WTC11 (cell line): ENCODE measurements around the gene SYT1. TPM values are rescaled to one million over a fixed set of nuclear protein-coding genes. Genes with fewer than 3 reads are reported as not detected.

Source experiments
- ATAC-seq: fragments of 200-7000 bp; cut with Tn5 transposase; 2 replicates; pipeline ENCODE4 v1.10.0; 2021; ENCODE audit warnings: mild to moderate bottlenecking, moderate library complexity
- CTCF ChIA-PET: fragments of 300-600 bp; sonication (Branson Sonifier 250); formaldehyde crosslinking; loops from one replicate; lab custom pipeline; 2021; ENCODE audit warnings: antibody characterized with exemption; lab: Charles Lee
- POLR2A ChIA-PET: fragments of 350-600 bp; sonication (Branson Sonifier 250); formaldehyde crosslinking; loops from one replicate; lab custom pipeline; 2021; ENCODE audit warnings: antibody characterized with exemption; lab: Charles Lee
- DNase-seq: peaks from one replicate; pipeline ENCODE4 v3.0.0; 2021; ENCODE audit warnings: low spot score
- H3K27ac Mint-ChIP-seq: 2 replicates; pipeline ENCODE4 v1.8.0; 2021; ENCODE audit warnings: mixed read lengths
- H3K27me3 Mint-ChIP-seq: 2 replicates; pipeline ENCODE4 v1.8.0; 2021; ENCODE audit warnings: low read depth, mild to moderate bottlenecking, moderate library complexity, mixed read lengths
- H3K36me3 Mint-ChIP-seq: 2 replicates; pipeline ENCODE4 v1.8.0; 2021; ENCODE audit warnings: mixed read lengths
- H3K4me1 Mint-ChIP-seq: 2 replicates; pipeline ENCODE4 v1.8.0; 2022; ENCODE audit warnings: mixed read lengths
- H3K4me3 Mint-ChIP-seq: 2 replicates; pipeline ENCODE4 v1.8.0; 2021; ENCODE audit warnings: mild to moderate bottlenecking, moderate library complexity, mixed read lengths
- H3K9me3 Mint-ChIP-seq: 2 replicates; pipeline ENCODE4 v1.8.0; 2021; ENCODE audit warnings: mixed read lengths
- CBFB ChIP-seq: sonication (generic); formaldehyde crosslinking; IDR thresholded peaks from 2 replicates; pipeline ENCODE4 v1.8.1; 2022; ENCODE audit warnings: mild to moderate bottlenecking, low read depth, missing genetic modification reagents
- ELF4 ChIP-seq: sonication (generic); formaldehyde crosslinking; IDR thresholded peaks from 2 replicates; pipeline ENCODE4 v1.8.1; 2022; ENCODE audit warnings: low read depth, mild to moderate bottlenecking, moderate library complexity, missing genetic modification reagents
- ESRRA ChIP-seq: sonication (generic); formaldehyde crosslinking; IDR thresholded peaks from 2 replicates; pipeline ENCODE4 v1.8.1; 2022; ENCODE audit warnings: mild to moderate bottlenecking, missing genetic modification reagents, borderline replicate concordance
- ETV6 ChIP-seq: sonication (generic); formaldehyde crosslinking; IDR thresholded peaks from 2 replicates; pipeline ENCODE4 v1.8.1; 2022; ENCODE audit warnings: mild to moderate bottlenecking, missing genetic modification reagents
- FOXK1 ChIP-seq: sonication (generic); formaldehyde crosslinking; IDR thresholded peaks from 2 replicates; pipeline ENCODE4 v1.8.0; 2022; ENCODE audit warnings: mild to moderate bottlenecking, moderate library complexity, missing genetic modification reagents
- GABPB1 ChIP-seq: sonication (generic); formaldehyde crosslinking; IDR thresholded peaks from 2 replicates; pipeline ENCODE4 v1.8.1; 2023; ENCODE audit warnings: mild to moderate bottlenecking, missing genetic modification reagents
- HMGA2 ChIP-seq: fragments of 250-450 bp; sonication (Bioruptor Pico); IDR thresholded peaks from 2 replicates; pipeline ENCODE4 v1.4.0; 2021; ENCODE audit warnings: mild to moderate bottlenecking, moderate library complexity
- JAZF1 ChIP-seq: fragments of 250-450 bp; sonication (Bioruptor Pico); IDR thresholded peaks from 2 replicates; pipeline ENCODE4 v1.9.0; 2021; ENCODE audit warnings: moderate library complexity, mild to moderate bottlenecking, inconsistent platforms
- KAT7 ChIP-seq: sonication (generic); formaldehyde crosslinking; IDR thresholded peaks from 2 replicates; pipeline ENCODE4 v1.8.1; 2023; ENCODE audit warnings: missing genetic modification reagents, mild to moderate bottlenecking, borderline replicate concordance
- MYBL2 ChIP-seq: sonication (generic); formaldehyde crosslinking; IDR thresholded peaks from 2 replicates; pipeline ENCODE4 v1.8.1; 2023; ENCODE audit warnings: mild to moderate bottlenecking, moderate library complexity, missing genetic modification reagents
- NFATC4 ChIP-seq: fragments of 250-450 bp; sonication (Bioruptor Pico); IDR thresholded peaks from 2 replicates; pipeline ENCODE4 v1.9.0; 2021; ENCODE audit warnings: mild to moderate bottlenecking
- RORB ChIP-seq: fragments of 250-450 bp; sonication (Bioruptor Pico); IDR thresholded peaks from 2 replicates; pipeline ENCODE4 v1.9.0; 2021; ENCODE audit warnings: mild to moderate bottlenecking
- SMAD3 ChIP-seq: sonication (generic); formaldehyde crosslinking; IDR thresholded peaks from 2 replicates; pipeline ENCODE4 v1.8.0; 2022; ENCODE audit warnings: missing genetic modification reagents, mild to moderate bottlenecking, borderline replicate concordance
- SOX15 ChIP-seq: fragments of 250-450 bp; sonication (Bioruptor Pico); IDR thresholded peaks from 2 replicates; pipeline ENCODE4 v1.9.0; 2021; ENCODE audit warnings: mild to moderate bottlenecking
- SP1 ChIP-seq: sonication (generic); formaldehyde crosslinking; conservative IDR thresholded peaks from 2 replicates; pipeline ENCODE4 v1.8.1; 2022; ENCODE audit warnings: missing genetic modification reagents
- TCF7 ChIP-seq: sonication (generic); formaldehyde crosslinking; IDR thresholded peaks from 2 replicates; pipeline ENCODE4 v1.8.0; 2022; ENCODE audit warnings: mild to moderate bottlenecking, low read depth, missing genetic modification reagents, moderate library complexity
- TEAD4 ChIP-seq: sonication (generic); formaldehyde crosslinking; IDR thresholded peaks from 2 replicates; pipeline ENCODE4 v1.8.0; 2022; ENCODE audit warnings: mild to moderate bottlenecking, missing genetic modification reagents
- ZNF138 ChIP-seq: sonication (generic); formaldehyde crosslinking; conservative IDR thresholded peaks from 2 replicates; pipeline ENCODE4 v1.8.1; 2022; ENCODE audit warnings: mild to moderate bottlenecking, moderate library complexity, missing genetic modification reagents
- ZNF232 ChIP-seq: sonication (generic); formaldehyde crosslinking; IDR thresholded peaks from 2 replicates; pipeline ENCODE4 v1.8.0; 2022; ENCODE audit warnings: mild to moderate bottlenecking, missing genetic modification reagents
- total RNA-seq: library from RNA; stranded (reverse); gene quantifications from 3 replicates; pipeline ENCODE4 v1.2.3, GENCODE V29; 2021
- TF ChIP-seq, protein P1 (sequence below): sonication (generic); formaldehyde crosslinking; conservative IDR thresholded peaks from 2 replicates; pipeline ENCODE4 v1.8.1; 2022; ENCODE audit warnings: mild to moderate bottlenecking, missing genetic modification reagents
- TF ChIP-seq, protein P2 (sequence below): sonication (generic); formaldehyde crosslinking; IDR thresholded peaks from 2 replicates; pipeline ENCODE4 v1.8.1; 2022; ENCODE audit warnings: low read depth, missing genetic modification reagents, borderline replicate concordance
- TF ChIP-seq, protein P3 (sequence below): fragments of 250-450 bp; sonication (Bioruptor Pico); IDR thresholded peaks from 2 replicates; pipeline ENCODE4 v1.9.0; 2021; ENCODE audit warnings: mild to moderate bottlenecking
- TF ChIP-seq, protein P4 (sequence below): sonication (generic); formaldehyde crosslinking; IDR thresholded peaks from 2 replicates; pipeline ENCODE4 v1.8.1; 2023; ENCODE audit warnings: mild to moderate bottlenecking, missing genetic modification reagents
- TF ChIP-seq, protein P5 (sequence below): sonication (generic); formaldehyde crosslinking; IDR thresholded peaks from 2 replicates; pipeline ENCODE4 v1.8.1; 2023; ENCODE audit warnings: mild to moderate bottlenecking, missing genetic modification reagents, moderate library complexity
- TF ChIP-seq, protein P6 (sequence below): sonication (generic); formaldehyde crosslinking; IDR thresholded peaks from 2 replicates; pipeline ENCODE4 v1.8.0; 2022; ENCODE audit warnings: mild to moderate bottlenecking, missing genetic modification reagents

The SYT1 gene
- total RNA-seq, 1 experiment from 2014 or later: 45.2 TPM

DNA sequence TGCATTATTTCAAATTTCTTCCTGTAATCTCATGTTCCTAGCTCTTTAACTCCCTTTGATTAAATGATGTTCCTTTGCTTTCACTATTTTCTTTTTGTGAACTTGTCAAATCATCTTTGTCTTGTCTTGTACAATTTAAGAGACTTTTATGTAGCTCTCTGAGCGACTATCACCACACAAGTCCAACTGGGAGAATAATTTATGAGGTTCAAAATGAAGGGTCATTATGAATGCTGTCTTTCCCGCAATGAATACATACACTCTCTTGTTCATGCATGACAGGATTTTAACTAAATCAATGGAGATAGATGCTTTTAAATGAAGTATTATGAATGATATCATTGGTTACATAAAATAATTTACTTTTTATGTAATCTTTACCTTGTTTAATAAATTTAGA, 418.8 kb downstream of the SYT1 start (continued):
- TF ChIP-seq GABPB1 (CRISPR knock-in tag) (no peak), RORB (CRISPR knock-in tag) (no peak), TCF7 (CRISPR knock-in tag) (no peak)
- TF ChIP-seq, protein P1, sequence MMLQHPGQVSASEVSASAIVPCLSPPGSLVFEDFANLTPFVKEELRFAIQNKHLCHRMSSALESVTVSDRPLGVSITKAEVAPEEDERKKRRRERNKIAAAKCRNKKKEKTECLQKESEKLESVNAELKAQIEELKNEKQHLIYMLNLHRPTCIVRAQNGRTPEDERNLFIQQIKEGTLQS (CRISPR knock-in tag): no peak
- TF ChIP-seq, protein P2, sequence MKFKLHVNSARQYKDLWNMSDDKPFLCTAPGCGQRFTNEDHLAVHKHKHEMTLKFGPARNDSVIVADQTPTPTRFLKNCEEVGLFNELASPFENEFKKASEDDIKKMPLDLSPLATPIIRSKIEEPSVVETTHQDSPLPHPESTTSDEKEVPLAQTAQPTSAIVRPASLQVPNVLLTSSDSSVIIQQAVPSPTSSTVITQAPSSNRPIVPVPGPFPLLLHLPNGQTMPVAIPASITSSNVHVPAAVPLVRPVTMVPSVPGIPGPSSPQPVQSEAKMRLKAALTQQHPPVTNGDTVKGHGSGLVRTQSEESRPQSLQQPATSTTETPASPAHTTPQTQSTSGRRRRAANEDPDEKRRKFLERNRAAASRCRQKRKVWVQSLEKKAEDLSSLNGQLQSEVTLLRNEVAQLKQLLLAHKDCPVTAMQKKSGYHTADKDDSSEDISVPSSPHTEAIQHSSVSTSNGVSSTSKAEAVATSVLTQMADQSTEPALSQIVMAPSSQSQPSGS (CRISPR knock-in tag): no peak

DNA sequence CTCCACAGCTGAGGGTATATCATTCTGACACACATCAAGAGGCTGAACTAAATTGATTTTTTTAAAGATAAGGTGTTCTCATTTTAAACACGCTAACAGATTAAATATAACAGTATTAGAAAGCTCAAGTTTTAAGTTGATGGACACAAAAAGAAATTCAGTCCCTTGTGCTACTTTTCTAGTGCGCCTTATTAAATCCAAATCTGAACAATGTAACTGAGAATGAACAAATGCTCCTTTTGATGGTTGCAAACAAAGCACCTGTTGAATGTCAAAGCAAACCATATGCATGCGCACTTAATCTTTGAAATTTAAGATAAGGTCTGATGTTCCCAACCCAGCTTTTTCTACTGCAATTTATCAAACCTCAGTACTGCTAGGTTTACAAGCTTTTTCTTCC, 424.3 kb downstream of the SYT1 start:
- Mint-ChIP-seq H3K4me3 (no peak overlapping the region), H3K27ac (no peak overlapping the region), H3K27me3 (no peaks in the 10 kb centered on the region), H3K4me1 (no peaks in the 10 kb centered on the region), H3K9me3 (no peaks in the 10 kb centered on the region), H3K36me3 (peaks cover 6% of the 10 kb centered on the region)
- ATAC-seq (no peak), DNase-seq (no peak)
- ChIA-PET POLR2A (no interaction called here), CTCF (interaction anchor here (1.6 kb wide), 1 partner anchor 56 kb away, joined by 4 read pairs; no protein-coding TSS in a partner anchor)
- TF ChIP-seq ELF4 (CRISPR knock-in tag) (no peak), KAT7 (no peak), MYBL2 (CRISPR knock-in tag) (no peak), FOXK1 (CRISPR knock-in tag) (no peak)
- TF ChIP-seq, protein P3, sequence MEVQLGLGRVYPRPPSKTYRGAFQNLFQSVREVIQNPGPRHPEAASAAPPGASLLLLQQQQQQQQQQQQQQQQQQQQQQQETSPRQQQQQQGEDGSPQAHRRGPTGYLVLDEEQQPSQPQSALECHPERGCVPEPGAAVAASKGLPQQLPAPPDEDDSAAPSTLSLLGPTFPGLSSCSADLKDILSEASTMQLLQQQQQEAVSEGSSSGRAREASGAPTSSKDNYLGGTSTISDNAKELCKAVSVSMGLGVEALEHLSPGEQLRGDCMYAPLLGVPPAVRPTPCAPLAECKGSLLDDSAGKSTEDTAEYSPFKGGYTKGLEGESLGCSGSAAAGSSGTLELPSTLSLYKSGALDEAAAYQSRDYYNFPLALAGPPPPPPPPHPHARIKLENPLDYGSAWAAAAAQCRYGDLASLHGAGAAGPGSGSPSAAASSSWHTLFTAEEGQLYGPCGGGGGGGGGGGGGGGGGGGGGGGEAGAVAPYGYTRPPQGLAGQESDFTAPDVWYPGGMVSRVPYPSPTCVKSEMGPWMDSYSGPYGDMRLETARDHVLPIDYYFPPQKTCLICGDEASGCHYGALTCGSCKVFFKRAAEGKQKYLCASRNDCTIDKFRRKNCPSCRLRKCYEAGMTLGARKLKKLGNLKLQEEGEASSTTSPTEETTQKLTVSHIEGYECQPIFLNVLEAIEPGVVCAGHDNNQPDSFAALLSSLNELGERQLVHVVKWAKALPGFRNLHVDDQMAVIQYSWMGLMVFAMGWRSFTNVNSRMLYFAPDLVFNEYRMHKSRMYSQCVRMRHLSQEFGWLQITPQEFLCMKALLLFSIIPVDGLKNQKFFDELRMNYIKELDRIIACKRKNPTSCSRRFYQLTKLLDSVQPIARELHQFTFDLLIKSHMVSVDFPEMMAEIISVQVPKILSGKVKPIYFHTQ (CRISPR knock-in tag): no peak
- TF ChIP-seq, protein P4, sequence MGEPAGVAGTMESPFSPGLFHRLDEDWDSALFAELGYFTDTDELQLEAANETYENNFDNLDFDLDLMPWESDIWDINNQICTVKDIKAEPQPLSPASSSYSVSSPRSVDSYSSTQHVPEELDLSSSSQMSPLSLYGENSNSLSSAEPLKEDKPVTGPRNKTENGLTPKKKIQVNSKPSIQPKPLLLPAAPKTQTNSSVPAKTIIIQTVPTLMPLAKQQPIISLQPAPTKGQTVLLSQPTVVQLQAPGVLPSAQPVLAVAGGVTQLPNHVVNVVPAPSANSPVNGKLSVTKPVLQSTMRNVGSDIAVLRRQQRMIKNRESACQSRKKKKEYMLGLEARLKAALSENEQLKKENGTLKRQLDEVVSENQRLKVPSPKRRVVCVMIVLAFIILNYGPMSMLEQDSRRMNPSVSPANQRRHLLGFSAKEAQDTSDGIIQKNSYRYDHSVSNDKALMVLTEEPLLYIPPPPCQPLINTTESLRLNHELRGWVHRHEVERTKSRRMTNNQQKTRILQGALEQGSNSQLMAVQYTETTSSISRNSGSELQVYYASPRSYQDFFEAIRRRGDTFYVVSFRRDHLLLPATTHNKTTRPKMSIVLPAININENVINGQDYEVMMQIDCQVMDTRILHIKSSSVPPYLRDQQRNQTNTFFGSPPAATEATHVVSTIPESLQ (CRISPR knock-in tag): no peak
- TF ChIP-seq, protein P5, sequence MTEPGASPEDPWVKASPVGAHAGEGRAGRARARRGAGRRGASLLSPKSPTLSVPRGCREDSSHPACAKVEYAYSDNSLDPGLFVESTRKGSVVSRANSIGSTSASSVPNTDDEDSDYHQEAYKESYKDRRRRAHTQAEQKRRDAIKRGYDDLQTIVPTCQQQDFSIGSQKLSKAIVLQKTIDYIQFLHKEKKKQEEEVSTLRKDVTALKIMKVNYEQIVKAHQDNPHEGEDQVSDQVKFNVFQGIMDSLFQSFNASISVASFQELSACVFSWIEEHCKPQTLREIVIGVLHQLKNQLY (CRISPR knock-in tag): no peak

DNA sequence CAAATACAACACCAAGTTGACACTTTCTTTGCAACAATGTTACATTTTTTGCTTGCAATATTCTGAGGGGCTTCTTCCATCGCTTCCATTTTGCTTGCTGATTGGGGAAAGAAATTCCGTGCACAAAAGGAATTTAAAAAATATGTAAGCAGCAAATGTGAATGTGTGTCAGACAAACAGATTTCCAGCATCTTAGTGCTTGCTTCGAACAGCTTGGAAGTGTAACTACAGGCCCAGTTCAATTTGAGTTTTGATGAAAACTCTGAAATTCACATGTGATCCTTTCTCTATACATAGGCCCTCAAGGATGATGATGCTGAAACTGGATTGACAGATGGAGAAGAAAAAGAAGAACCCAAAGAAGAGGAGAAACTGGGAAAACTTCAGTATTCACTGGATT, 427.1 kb downstream of the SYT1 start:
- Mint-ChIP-seq H3K27me3 (no peaks in the 10 kb centered on the region), H3K4me3 (no peak overlapping the region), H3K9me3 (no peaks in the 10 kb centered on the region), H3K27ac (no peak overlapping the region), H3K36me3 (peaks cover 15% of the 10 kb centered on the region), H3K4me1 (peaks cover 8% of the 10 kb centered on the region; the same call in 1 of the 2 replicates)
- POLR2A ChIA-PET: no interaction called here
- DNase-seq (no peak), ATAC-seq (no peak)
- TF ChIP-seq CBFB (CRISPR knock-in tag) (no peak), ETV6 (CRISPR knock-in tag) (no peak), TEAD4 (no peak), SOX15 (CRISPR knock-in tag) (no peak), NFATC4 (CRISPR knock-in tag) (no peak), SP1 (CRISPR knock-in tag) (no peak), JAZF1 (CRISPR knock-in tag) (no peak), ESRRA (CRISPR knock-in tag) (no peak), SMAD3 (CRISPR knock-in tag) (no peak), HMGA2 (CRISPR knock-in tag) (no peak), ZNF138 (CRISPR knock-in tag) (no peak), ZNF232 (no peak)
- TF ChIP-seq, protein P4 (CRISPR knock-in tag): no peak
- TF ChIP-seq, protein P1 (CRISPR knock-in tag): no peak
- TF ChIP-seq, protein P6, sequence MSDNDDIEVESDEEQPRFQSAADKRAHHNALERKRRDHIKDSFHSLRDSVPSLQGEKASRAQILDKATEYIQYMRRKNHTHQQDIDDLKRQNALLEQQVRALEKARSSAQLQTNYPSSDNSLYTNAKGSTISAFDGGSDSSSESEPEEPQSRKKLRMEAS (CRISPR knock-in tag): no peak
- CTCF ChIA-PET: no interaction called here
